ENCODE results near the gene CDC42BPG.

Gene CDC42BPG

GRCh38 chr11:64880240-64881001 lies 36.0 kb upstream of the CDC42BPG start:
- Histone ChIP-seq H3K4me3 (ENCODE audit: low read length in 2 of 2) (no peak overlapping the region), H3K27me3 (ENCODE audit: control insufficient read depth in 2 of 2, insufficient read depth in 2 of 2, low read length in 2 of 2) (no peaks in the 10 kb centered on the region), H3K9me3 (ENCODE audit: control insufficient read depth in 2 of 2, low read length in 2 of 2) (no peaks in the 10 kb centered on the region), H3K27ac (ENCODE audit: low read depth in 2 of 2, low read length in 2 of 2) (peak overlapping the region; percentile 39 to 44), H3K4me1 (ENCODE audit: control insufficient read depth in 2 of 2, insufficient read depth in 2 of 2, low read length in 2 of 2) (peaks cover 33 to 42% of the 10 kb centered on the region in 2 donors), H3K9ac (ENCODE audit: low read depth in 1 of 2, low read length in 2 of 2) (no peak overlapping the region), H3K36me3 (ENCODE audit: control insufficient read depth in 2 of 2, insufficient read depth in 2 of 2, low read length in 2 of 2) (peaks cover 0 to 2% of the 10 kb centered on the region in 2 donors)

DNA sequence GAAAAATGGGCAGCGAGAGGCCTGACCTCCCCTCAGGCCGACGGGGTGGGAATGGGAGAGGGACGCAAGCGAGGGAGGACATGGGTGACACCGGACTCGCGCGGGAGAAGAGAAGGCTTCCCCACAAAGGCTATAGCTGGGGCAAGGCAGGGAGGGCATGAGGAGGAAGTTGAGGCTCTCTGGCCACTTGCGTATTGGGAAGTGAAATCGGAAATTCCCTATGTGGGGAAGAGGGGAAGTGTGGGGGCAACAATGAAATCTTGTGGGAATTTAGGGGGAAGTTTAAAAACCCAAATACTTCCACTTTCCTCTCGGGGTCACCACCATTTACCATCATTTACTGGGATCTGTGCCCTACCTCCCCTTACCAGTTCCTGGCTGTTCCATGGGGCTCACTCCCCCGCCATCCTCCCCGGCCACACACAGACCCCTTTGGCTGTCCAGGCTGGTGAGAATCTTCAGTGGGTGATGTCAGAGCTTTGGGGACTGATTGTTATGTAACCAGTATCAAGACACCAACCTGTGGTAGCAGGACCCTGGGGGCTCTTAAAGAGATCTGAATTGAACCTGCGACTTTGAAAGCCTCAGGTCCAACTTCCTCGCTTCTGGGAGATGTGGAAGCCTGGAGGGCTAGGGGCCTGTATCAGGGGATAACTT lies 34.9 kb upstream of the CDC42BPG start:
- peak overlapping the region; percentile 88 to 98 for H3K9ac ChIP-seq (ENCODE audit: low read depth in 1 of 2, low read length in 2 of 2)
- peak overlapping the region; percentile 94 to 96 for H3K27ac ChIP-seq (ENCODE audit: low read depth in 2 of 2, low read length in 2 of 2)
- no peaks in the 10 kb centered on the region for H3K27me3 ChIP-seq (ENCODE audit: control insufficient read depth in 2 of 2, insufficient read depth in 2 of 2, low read length in 2 of 2)
- peaks cover 4 to 7% of the 10 kb centered on the region in 2 donors for H3K36me3 ChIP-seq (ENCODE audit: control insufficient read depth in 2 of 2, insufficient read depth in 2 of 2, low read length in 2 of 2)
- H3K4me1 ChIP-seq (ENCODE audit: control insufficient read depth in 2 of 2, insufficient read depth in 2 of 2, low read length in 2 of 2) = peaks cover 39 to 48% of the 10 kb centered on the region in 2 donors
- peak overlapping the region; percentile 85 to 86 for H3K4me3 ChIP-seq (ENCODE audit: low read length in 2 of 2)
- H3K9me3 ChIP-seq (ENCODE audit: control insufficient read depth in 2 of 2, low read length in 2 of 2) = no peaks in the 10 kb centered on the region

DNA sequence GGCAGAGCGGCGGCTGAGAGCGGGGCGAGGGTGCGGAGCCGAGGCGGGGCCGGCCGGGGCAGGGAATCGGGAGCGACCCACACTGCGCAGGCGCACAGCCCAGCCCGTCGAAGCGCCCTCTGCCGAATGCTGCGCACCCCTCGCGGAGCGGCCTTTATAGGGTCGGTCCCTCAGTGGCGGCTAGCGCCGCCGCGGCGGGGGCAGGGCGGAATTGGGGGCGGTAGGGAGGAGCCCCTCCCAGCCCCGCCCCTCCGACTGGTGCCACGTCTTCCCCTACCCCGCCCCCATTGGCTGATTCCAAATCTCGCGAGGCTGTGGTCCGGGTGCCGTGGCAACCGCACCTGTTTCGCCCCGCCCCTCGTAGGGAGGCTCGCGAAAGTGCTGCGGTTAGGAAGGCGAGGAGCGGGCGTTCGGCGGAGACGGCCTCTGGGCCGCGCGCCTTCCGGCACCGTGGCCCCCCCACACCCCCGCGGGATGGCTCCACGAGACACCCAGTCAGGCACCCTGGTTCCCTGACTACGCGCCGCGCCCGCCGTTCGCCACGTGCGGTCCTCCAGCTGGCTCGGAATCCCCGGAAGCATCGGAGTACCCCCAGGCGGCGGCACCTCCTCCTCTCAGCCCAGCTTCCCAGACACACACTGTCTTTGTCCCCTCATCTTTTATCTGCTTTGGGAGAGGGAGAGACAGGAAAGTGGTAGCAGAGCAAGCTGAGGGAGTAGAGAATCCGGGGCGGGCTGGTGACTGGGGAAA lies 34.2 kb upstream of the CDC42BPG start, which contains the start of gene EHD1:
TSS of gene EHD1 (minus strand) at position 128 of the 750 bp plus-strand sequence. CDS start 157 bp downstream, outside the sequence.
- H3K4me3 ChIP-seq (ENCODE audit: low read length in 2 of 2) = peak within 1 kb of the TSS; percentile 97 to 99
- peaks cover 41 to 50% of the 10 kb centered on the region in 2 donors for H3K4me1 ChIP-seq (ENCODE audit: control insufficient read depth in 2 of 2, insufficient read depth in 2 of 2, low read length in 2 of 2)
- H3K27ac ChIP-seq (ENCODE audit: low read depth in 2 of 2, low read length in 2 of 2) = peak within 1 kb of the TSS; percentile 94 to 96
- H3K27me3 ChIP-seq (ENCODE audit: control insufficient read depth in 2 of 2, insufficient read depth in 2 of 2, low read length in 2 of 2) = no peaks in the 10 kb centered on the region
- no peaks in the 10 kb centered on the region for H3K9me3 ChIP-seq (ENCODE audit: control insufficient read depth in 2 of 2, low read length in 2 of 2)
- H3K9ac ChIP-seq (ENCODE audit: low read depth in 1 of 2, low read length in 2 of 2) = peak within 1 kb of the TSS; percentile 96 to 98
- H3K36me3 ChIP-seq (ENCODE audit: control insufficient read depth in 2 of 2, insufficient read depth in 2 of 2, low read length in 2 of 2) = peaks cover 7 to 8% of the 10 kb centered on the region in 2 donors

- peak overlapping the region; percentile 96 for H3K9ac ChIP-seq (ENCODE audit: low read depth in 1 of 2, low read length in 2 of 2)
- peaks cover 45 to 53% of the 10 kb centered on the region in 2 donors for H3K4me1 ChIP-seq (ENCODE audit: control insufficient read depth in 2 of 2, insufficient read depth in 2 of 2, low read length in 2 of 2)
- peaks cover 10 to 13% of the 10 kb centered on the region in 2 donors for H3K36me3 ChIP-seq (ENCODE audit: control insufficient read depth in 2 of 2, insufficient read depth in 2 of 2, low read length in 2 of 2)
These were observed 33.7 kb upstream of the CDC42BPG start for GRCh38 chr11:64878223-64878493.

GRCh38 chr11:64877390-64878222 lies 33.2 kb upstream of the CDC42BPG start:
- H3K4me1 ChIP-seq (ENCODE audit: control insufficient read depth in 2 of 2, insufficient read depth in 2 of 2, low read length in 2 of 2) = peaks cover 49 to 59% of the 10 kb centered on the region in 2 donors
- peak overlapping the region; percentile 96 for H3K9ac ChIP-seq (ENCODE audit: low read depth in 1 of 2, low read length in 2 of 2)
- no peaks in the 10 kb centered on the region for H3K9me3 ChIP-seq (ENCODE audit: control insufficient read depth in 2 of 2, low read length in 2 of 2)
- H3K27me3 ChIP-seq (ENCODE audit: control insufficient read depth in 2 of 2, insufficient read depth in 2 of 2, low read length in 2 of 2) = no peaks in the 10 kb centered on the region
- H3K36me3 ChIP-seq (ENCODE audit: control insufficient read depth in 2 of 2, insufficient read depth in 2 of 2, low read length in 2 of 2) = peaks cover 14 to 17% of the 10 kb centered on the region in 2 donors
- H3K27ac ChIP-seq (ENCODE audit: low read depth in 2 of 2, low read length in 2 of 2) = peak overlapping the region; percentile 84 to 94
- H3K4me3 ChIP-seq (ENCODE audit: low read length in 2 of 2) = peak overlapping the region; percentile 97 to 99

More at GRCh38 chr11:64878223-64878493, 33.7 kb upstream of the CDC42BPG start:
- no peaks in the 10 kb centered on the region for H3K9me3 ChIP-seq (ENCODE audit: control insufficient read depth in 2 of 2, low read length in 2 of 2)
- H3K4me3 ChIP-seq (ENCODE audit: low read length in 2 of 2) = peak overlapping the region; percentile 97 to 99
- peak overlapping the region; percentile 84 to 94 for H3K27ac ChIP-seq (ENCODE audit: low read depth in 2 of 2, low read length in 2 of 2)
- no peaks in the 10 kb centered on the region for H3K27me3 ChIP-seq (ENCODE audit: control insufficient read depth in 2 of 2, insufficient read depth in 2 of 2, low read length in 2 of 2)

- Histone ChIP-seq H3K27me3 (ENCODE audit: control insufficient read depth in 2 of 2, insufficient read depth in 2 of 2, low read length in 2 of 2) (no peaks in the 10 kb centered on the region), H3K36me3 (ENCODE audit: control insufficient read depth in 2 of 2, insufficient read depth in 2 of 2, low read length in 2 of 2) (peaks cover 14 to 19% of the 10 kb centered on the region in 2 donors), H3K9ac (ENCODE audit: low read depth in 1 of 2, low read length in 2 of 2) (peak overlapping the region; percentile 96), H3K4me1 (ENCODE audit: control insufficient read depth in 2 of 2, insufficient read depth in 2 of 2, low read length in 2 of 2) (peaks cover 56 to 64% of the 10 kb centered on the region in 2 donors), H3K9me3 (ENCODE audit: control insufficient read depth in 2 of 2, low read length in 2 of 2) (no peaks in the 10 kb centered on the region), H3K4me3 (ENCODE audit: low read length in 2 of 2) (peak overlapping the region; percentile 97 to 99), H3K27ac (ENCODE audit: low read depth in 2 of 2, low read length in 2 of 2) (peak overlapping the region; percentile 84 to 94)
These were observed 32.4 kb upstream of the CDC42BPG start for GRCh38 chr11:64876835-64877341.

DNA sequence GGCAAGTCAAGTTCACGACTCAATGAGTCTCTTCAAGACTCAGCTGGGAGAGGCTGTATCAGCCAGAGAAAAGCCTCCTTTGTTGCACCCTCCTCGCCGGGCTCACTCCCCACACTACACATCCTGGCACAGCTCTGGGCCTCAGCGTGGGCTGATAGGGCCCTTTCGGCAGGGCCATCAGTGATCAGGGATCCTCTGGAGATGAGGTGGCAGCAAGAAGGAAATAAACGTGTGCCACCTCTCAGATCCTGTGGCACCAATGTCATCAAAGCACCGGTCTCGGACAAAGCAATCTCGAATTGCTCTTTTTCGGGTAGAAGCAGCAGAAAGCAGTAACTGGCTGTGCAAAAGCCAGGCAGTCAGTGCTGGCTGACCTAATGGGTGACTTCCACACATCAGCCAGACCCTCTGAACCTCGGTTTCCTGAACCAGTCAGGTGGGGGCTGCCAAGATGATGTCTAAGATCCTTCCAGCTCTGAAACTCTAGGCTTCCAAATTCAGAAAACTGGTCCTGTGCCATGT lies 31.8 kb upstream of the CDC42BPG start:
- H3K4me1 ChIP-seq (ENCODE audit: control insufficient read depth in 2 of 2, insufficient read depth in 2 of 2, low read length in 2 of 2) = peaks cover 62 to 70% of the 10 kb centered on the region in 2 donors
- H3K4me3 ChIP-seq (ENCODE audit: low read length in 2 of 2) = peak overlapping the region; percentile 97 to 99

GRCh38 chr11:64875369-64876228 lies 31.1 kb upstream of the CDC42BPG start:
- Histone ChIP-seq H3K9ac (ENCODE audit: low read depth in 1 of 2, low read length in 2 of 2) (peak overlapping the region; percentile 96), H3K27me3 (ENCODE audit: control insufficient read depth in 2 of 2, insufficient read depth in 2 of 2, low read length in 2 of 2) (no peaks in the 10 kb centered on the region), H3K4me3 (ENCODE audit: low read length in 2 of 2) (peak overlapping the region; percentile 97 to 99), H3K4me1 (ENCODE audit: control insufficient read depth in 2 of 2, insufficient read depth in 2 of 2, low read length in 2 of 2) (peaks cover 68 to 73% of the 10 kb centered on the region in 2 donors), H3K9me3 (ENCODE audit: control insufficient read depth in 2 of 2, low read length in 2 of 2) (no peaks in the 10 kb centered on the region), H3K36me3 (ENCODE audit: control insufficient read depth in 2 of 2, insufficient read depth in 2 of 2, low read length in 2 of 2) (peaks cover 20 to 30% of the 10 kb centered on the region in 2 donors), H3K27ac (ENCODE audit: low read depth in 2 of 2, low read length in 2 of 2) (peak overlapping the region; percentile 36 to 94)

More for the DNA sequence above, 31.8 kb upstream of the CDC42BPG start:
- no peaks in the 10 kb centered on the region for H3K27me3 ChIP-seq (ENCODE audit: control insufficient read depth in 2 of 2, insufficient read depth in 2 of 2, low read length in 2 of 2)
- H3K9me3 ChIP-seq (ENCODE audit: control insufficient read depth in 2 of 2, low read length in 2 of 2) = no peaks in the 10 kb centered on the region
- H3K9ac ChIP-seq (ENCODE audit: low read depth in 1 of 2, low read length in 2 of 2) = peak overlapping the region; percentile 96
- H3K27ac ChIP-seq (ENCODE audit: low read depth in 2 of 2, low read length in 2 of 2) = peak overlapping the region; percentile 84 to 94
- peaks cover 15 to 24% of the 10 kb centered on the region in 2 donors for H3K36me3 ChIP-seq (ENCODE audit: control insufficient read depth in 2 of 2, insufficient read depth in 2 of 2, low read length in 2 of 2)

All from mucosa of rectum (tissue), 2 donors.